NCI-H345 treated with DMSO at 0.1 percent for 48 hours (cell line): Measurements from ENCODE around the gene GATA2.

ENCODE experiments used
- DNase-seq: peaks from one replicate; lab custom pipeline; 2025; ENCODE audit not compliant: unreplicated experiment; lab: John Stamatoyannopoulos, UW

The GATA2 gene

GRCh38 chr3:128458746-128459460, 34.1 kb downstream of the GATA2 start:
- DNase-seq: no peak

GRCh38 chr3:128457937-128458336, 35.1 kb downstream of the GATA2 start:
- DNase-seq: no peak

- no peak for DNase-seq
These were observed 36.0 kb downstream of the GATA2 start for GRCh38 chr3:128456776-128457715.

GRCh38 chr3:128455786-128456748, 36.9 kb downstream of the GATA2 start:
- DNase-seq: no peak

DNA sequence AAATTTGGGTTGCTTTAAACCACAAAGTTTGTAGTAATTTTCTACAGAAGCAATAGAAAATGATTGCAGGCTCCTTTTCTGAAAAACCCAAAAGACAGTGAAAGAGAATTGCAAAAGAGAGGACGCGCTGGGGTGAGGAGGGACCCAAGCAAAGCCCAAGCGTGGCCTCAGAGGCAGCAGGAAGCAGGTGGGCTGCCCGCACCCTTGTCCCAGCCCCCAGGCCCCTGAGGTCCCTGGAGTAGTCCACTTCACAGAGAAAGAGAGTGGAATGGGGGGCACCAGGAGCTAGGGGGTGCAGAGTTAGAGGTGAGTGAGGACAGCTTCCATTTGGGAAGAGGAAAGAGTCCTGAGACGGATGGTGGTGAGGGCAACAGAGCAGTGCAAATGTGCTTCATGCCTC, 37.9 kb downstream of the GATA2 start:
- DNase-seq: no peak

- no peak for DNase-seq
These were observed 38.7 kb downstream of the GATA2 start for GRCh38 chr3:128454310-128454618.

- no peak for DNase-seq
These were observed 39.3 kb downstream of the GATA2 start for GRCh38 chr3:128453501-128454309.

DNA sequence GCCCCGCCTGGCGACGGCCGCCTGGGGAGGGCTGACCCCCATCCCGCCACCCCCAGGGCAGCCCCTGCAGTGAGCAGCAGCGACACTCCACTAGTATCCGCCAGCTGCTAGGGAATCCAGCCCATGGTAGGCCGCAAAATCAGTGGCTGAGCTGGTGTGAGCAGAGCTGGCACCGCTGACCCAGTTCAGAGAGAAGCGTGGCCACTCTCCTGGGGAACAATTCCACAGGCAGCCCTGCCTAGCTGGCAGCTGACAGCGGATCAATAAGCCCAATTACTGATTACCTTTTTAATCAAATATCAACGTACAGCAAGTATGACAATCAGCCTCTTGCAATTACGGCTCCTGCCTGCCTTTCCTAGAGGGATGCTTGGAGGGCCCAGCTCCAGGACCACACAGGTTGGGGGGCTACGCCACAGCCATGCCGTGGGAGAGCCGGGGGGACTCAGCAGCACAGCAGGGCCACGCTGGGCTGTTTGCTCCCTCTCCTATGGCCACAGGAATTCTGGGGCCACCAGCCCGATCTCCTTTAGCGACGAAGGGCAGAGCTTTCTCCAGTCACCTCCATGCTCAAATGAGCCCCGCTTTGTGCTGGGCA, 40.2 kb downstream of the GATA2 start:
- no peak for DNase-seq

DNA sequence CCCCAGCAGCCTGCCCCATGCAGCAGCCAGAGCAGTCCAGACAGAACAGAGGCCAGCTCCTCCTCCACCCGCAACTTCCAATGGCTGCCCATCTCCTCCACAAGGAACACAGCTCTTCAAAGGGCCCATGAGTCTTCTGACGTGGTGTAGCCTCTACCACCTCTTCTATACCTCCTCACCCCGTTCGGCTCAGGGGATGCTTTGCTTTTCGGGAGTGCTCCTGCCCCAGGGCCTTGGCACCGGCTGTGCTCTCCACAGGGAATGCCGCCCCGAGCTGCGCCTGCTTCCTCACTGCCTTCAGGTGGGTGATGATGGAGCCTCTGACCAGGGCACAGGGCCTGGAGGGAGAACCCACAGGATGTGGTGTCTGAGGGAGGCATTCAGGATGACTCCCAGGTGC, 40.9 kb downstream of the GATA2 start:
- no peak for DNase-seq

DNA sequence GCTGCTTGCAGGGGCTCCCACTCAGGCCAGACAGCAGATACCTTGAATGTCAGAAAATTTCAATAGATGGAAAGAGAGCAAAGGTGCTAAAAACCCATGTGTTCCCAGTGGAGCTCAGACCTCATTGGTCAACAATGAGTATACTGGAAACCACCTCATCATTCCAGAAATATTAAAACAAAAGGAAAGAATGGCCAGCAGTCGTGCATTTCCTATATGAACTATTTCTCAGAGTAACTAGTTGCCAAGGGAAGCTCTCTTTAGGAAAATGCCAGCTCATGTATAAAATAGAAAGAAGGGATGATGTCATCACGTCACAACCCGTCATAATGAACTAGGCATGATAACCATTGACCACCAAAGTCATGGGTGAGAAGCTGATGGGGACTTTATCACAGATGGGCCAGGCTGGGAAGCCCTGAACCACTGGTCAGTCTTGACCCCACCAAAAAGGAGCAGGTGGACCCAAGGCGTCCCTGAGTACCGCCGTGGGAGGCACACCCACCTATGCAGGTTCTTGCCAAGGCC, 43.8 kb downstream of the GATA2 start:
- DNase-seq: no peak

DNA sequence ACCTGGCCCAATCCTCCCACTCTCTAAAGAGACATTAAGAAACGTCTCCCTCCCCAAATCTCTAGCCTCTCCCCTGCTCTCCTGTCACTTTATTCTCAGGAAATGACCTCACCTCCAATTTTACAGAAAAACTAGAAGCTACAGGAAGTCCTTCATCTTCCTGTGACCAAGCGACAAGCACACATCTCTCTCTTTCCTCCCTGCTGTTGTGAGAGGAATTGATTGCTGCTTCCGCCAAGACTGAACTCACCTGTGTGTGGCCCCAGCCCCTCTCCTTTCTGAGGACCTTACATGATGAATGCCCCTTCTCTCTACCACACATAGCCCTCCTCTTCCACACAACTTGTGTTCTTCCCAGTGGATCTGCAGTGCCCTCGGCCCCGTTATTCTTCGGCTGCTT, 44.5 kb downstream of the GATA2 start:
- no peak for DNase-seq

DNA sequence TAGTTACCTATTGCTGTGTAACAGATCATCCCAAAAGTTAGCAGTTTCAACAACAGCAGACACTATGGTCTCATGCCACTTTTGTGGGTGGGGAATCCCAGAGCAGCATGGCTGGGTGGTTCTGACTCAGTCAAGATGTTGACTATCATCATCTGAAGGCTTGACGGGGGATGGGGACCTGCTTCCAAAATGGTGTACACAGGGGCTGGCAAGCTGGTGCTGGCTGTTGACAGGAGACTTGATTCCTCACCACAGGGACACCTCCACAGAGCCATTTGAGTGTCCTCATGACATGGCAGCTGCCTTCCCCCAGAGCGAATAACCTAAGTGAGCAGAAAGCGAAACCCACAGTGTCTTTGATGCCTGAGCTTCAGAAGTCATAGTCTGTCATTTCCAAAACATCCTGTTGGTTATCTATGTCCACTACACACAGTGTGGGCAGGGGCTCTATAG, 45.4 kb downstream of the GATA2 start:
- no peak for DNase-seq

DNA sequence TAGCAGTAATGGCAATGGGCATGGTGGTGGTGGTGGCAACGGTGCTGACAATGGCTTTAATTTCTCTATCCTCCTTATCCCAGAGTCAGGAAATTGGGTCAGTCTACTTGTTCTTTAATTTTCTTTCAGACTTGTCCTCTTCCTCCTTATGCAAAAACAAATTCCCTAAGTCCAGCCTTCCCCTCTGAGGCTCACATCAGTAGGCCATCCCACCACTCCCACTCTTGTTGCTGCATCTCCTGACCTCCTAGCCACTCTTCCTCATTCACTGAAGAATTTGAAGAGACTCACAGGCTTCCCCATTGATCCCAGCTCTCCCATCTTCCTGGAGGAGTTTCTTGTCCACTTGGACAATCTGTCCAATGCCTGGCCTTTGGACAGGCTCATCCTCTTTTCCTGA, 46.2 kb downstream of the GATA2 start:
- no peak for DNase-seq

DNA sequence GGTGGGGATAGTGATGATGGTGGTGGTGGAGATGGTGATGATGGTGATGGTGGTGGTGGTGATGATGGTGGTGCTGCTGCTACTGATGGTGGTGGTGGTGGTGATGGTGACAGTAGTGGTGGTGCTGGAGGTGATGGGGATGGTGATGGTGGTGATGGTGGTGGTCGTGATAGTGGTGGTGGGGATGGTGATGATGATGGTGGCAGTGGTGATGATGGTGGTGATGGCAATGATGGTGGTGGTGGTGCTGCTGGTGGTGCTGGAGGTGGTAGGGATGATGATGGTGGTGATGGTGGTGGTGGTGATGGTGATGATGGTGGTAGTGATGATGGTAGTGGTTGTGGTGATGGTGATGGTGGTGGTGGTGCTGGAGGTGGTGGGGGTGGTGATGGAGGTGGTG, 47.6 kb downstream of the GATA2 start:
- DNase-seq: no peak

- DNase-seq: no peak
These were observed 49.2 kb downstream of the GATA2 start for GRCh38 chr3:128443771-128444170.

- no peak for DNase-seq
These were observed 50.1 kb downstream of the GATA2 start for GRCh38 chr3:128442949-128443348.

GRCh38 chr3:128442070-128442469, 50.9 kb downstream of the GATA2 start:
- no peak for DNase-seq

GRCh38 chr3:128439226-128439625, 53.8 kb downstream of the GATA2 start:
- no peak for DNase-seq

DNA sequence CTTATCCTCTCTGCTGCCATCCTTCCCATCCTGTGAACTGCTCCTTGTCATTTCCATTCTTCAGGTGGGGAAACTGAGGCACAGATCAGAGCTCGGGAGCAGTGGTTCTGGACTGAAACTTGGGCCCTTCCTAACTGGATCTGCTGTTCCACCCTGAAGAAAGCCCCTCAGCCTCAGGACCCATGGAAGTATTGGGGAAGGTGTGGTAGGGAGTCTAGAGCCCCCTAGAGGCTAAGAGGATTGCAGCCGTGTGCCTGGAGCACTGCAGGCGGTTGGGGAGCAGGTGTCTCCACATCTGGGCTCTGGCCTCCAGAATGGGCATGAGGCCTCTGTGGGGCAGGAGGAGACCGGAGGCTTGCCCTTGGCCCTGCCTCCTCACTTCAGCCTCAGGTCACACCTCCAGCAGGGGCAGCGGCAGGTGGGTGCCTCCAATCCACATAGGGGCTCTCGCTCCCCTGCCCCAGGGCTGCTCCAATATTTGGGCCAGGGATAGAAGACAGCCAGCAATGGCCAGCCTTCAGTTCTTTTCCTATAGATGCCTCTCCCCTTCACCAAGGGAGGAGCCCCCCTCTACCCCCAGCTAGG, 54.4 kb downstream of the GATA2 start:
- no peak for DNase-seq
